Loucy (cell line): Measurements from ENCODE around the gene TEX12.

Source experiments
- H2AFZ ChIP-seq: fragments of 200-600 bp; sonication (generic); 2 replicates; pipeline ENCODE4 v1.6.0; 2016; ENCODE audit warnings: antibody characterized with exemption, mild to moderate bottlenecking, low read length, moderate library complexity
- H3F3A ChIP-seq: fragments of 200-600 bp; 2 replicates; pipeline ENCODE4 v1.6.0; 2016; ENCODE audit warnings: antibody characterized with exemption, low read depth, mild to moderate bottlenecking
- H3K27me3 ChIP-seq: fragments of 200-600 bp; sonication (generic); 2 replicates; pipeline ENCODE4 v1.6.1; 2014; ENCODE audit warnings: low read length, mild to moderate bottlenecking; ENCODE audit not compliant: insufficient read depth, poor library complexity, severe bottlenecking
- H3K36me3 ChIP-seq: fragments of 200-600 bp; sonication (generic); 2 replicates; pipeline ENCODE4 v1.6.1; 2016; ENCODE audit warnings: low read length; ENCODE audit not compliant: insufficient read depth
- H3K4me1 ChIP-seq: fragments of 200-600 bp; sonication (generic); 2 replicates; pipeline ENCODE4 v1.5.1; 2014; ENCODE audit warnings: low read length, mild to moderate bottlenecking; ENCODE audit not compliant: insufficient read depth, poor library complexity, severe bottlenecking
- H3K4me2 ChIP-seq: fragments of 200-600 bp; sonication (generic); 2 replicates; pipeline ENCODE4 v1.6.0; 2014; ENCODE audit warnings: antibody characterized with exemption, low read length, low read depth, mild to moderate bottlenecking; ENCODE audit not compliant: poor library complexity, severe bottlenecking
- H3K4me3 ChIP-seq: fragments of 200-600 bp; sonication (generic); 2 replicates; pipeline ENCODE4 v1.5.1; 2014; ENCODE audit warnings: low read length, mild to moderate bottlenecking, mixed read lengths; ENCODE audit not compliant: poor library complexity, severe bottlenecking
- H3K79me2 ChIP-seq: fragments of 200-600 bp; sonication (generic); 2 replicates; pipeline ENCODE4 v1.6.1; 2014; ENCODE audit warnings: low read length; ENCODE audit not compliant: insufficient read depth
- H3K9ac ChIP-seq: fragments of 200-600 bp; sonication (generic); 2 replicates; pipeline ENCODE4 v1.6.0; 2014; ENCODE audit warnings: mild to moderate bottlenecking, low read depth, low read length, moderate library complexity; ENCODE audit not compliant: poor library complexity, severe bottlenecking
- H3K9me2 ChIP-seq: fragments of 200-600 bp; sonication (generic); replicated peaks from 2 replicates; pipeline ENCODE4 v1.6.1; 2016; ENCODE audit warnings: low read depth, low read length, mixed read lengths
- H3K9me3 ChIP-seq: fragments of 200-600 bp; sonication (generic); 2 replicates; pipeline ENCODE4 v1.6.1; 2014; ENCODE audit warnings: mild to moderate bottlenecking, antibody characterized with exemption, low read length, low read depth; ENCODE audit not compliant: insufficient read depth
- H4K20me1 ChIP-seq: fragments of 200-600 bp; sonication (generic); 2 replicates; pipeline ENCODE4 v1.6.0; 2014; ENCODE audit warnings: antibody characterized with exemption, low read length, mild to moderate bottlenecking; ENCODE audit not compliant: insufficient read depth, poor library complexity, severe bottlenecking
- EZH2phosphoT487 ChIP-seq: fragments of 200-600 bp; IDR thresholded peaks from 2 replicates; pipeline ENCODE4 v1.6.1; 2018; ENCODE audit warnings: antibody characterized with exemption, mild to moderate bottlenecking, moderate library complexity, borderline replicate concordance
- TF ChIP-seq, protein P1 (sequence below): fragments of 200-600 bp; sonication (generic); conservative IDR thresholded peaks from 2 replicates; pipeline ENCODE4 v1.5.1; 2014; ENCODE audit warnings: mild to moderate bottlenecking, antibody characterized with exemption, low read length

The TEX12 gene

DNA sequence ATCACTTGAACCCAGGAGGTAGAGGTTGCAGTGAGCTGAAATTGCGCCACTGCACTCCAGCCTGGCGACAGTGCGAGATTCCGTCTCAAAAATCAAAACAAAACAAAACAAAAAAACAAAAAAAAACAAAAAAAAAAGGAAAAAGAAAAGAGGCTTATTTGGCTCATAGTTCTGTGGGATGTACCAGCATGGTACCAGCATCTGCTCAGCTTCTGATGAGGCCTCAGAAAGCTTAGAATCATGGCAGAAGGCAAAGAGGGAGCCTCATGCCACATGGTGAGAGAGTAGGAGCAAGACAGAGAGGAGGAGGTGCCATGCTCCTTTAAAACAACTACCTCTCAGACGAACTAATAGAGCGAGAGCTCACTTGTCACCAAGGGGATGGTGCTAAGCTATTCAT, 48.4 kb downstream of the TEX12 start:
- H3K4me1 ChIP-seq, result peaks cover 16% of the 10 kb centered on the region
- no peak for TF ChIP-seq EZH2phosphoT487
- TF ChIP-seq, protein P1, sequence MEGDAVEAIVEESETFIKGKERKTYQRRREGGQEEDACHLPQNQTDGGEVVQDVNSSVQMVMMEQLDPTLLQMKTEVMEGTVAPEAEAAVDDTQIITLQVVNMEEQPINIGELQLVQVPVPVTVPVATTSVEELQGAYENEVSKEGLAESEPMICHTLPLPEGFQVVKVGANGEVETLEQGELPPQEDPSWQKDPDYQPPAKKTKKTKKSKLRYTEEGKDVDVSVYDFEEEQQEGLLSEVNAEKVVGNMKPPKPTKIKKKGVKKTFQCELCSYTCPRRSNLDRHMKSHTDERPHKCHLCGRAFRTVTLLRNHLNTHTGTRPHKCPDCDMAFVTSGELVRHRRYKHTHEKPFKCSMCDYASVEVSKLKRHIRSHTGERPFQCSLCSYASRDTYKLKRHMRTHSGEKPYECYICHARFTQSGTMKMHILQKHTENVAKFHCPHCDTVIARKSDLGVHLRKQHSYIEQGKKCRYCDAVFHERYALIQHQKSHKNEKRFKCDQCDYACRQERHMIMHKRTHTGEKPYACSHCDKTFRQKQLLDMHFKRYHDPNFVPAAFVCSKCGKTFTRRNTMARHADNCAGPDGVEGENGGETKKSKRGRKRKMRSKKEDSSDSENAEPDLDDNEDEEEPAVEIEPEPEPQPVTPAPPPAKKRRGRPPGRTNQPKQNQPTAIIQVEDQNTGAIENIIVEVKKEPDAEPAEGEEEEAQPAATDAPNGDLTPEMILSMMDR, result no peak
- no peaks in the 10 kb centered on the region for H3K9me2 ChIP-seq
- H3F3A ChIP-seq, result no peaks in the 10 kb centered on the region
- H3K4me3 ChIP-seq, result no peak overlapping the region
- no peaks in the 10 kb centered on the region for H3K9me3 ChIP-seq
- no peaks in the 10 kb centered on the region for H3K36me3 ChIP-seq
- no peak overlapping the region for H2AFZ ChIP-seq
- H3K79me2 ChIP-seq, result no peaks in the 10 kb centered on the region
- H3K27me3 ChIP-seq, result no peaks in the 10 kb centered on the region
- no peaks in the 10 kb centered on the region for H4K20me1 ChIP-seq
- H3K9ac ChIP-seq, result no peak overlapping the region
- no peak overlapping the region for H3K4me2 ChIP-seq

DNA sequence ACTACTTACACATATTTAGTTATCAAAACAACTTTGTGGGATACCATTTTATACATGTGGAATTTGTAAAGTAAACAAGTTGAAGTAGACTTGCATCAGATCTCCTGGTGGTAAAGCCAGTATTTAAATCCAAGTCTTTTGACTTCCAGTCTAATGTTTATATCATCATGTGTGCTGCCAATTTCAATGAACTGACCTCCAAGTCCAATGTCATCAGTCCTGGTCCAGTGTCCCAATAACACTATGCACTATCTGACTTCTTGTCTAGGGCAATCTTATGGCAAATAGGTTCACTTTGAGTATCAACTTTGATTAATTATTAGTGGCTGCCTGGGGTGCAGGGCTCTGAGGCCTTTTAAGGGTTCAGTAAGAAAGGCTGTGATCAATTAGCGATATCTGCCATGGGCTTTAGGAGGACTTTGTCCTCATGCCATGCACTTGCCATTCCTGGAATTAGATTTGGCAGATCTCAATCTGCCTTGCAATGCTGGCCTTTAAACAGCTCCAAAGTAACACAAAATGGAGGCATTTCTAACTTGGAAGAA, 49.5 kb downstream of the TEX12 start:
- no peak overlapping the region for H3K4me2 ChIP-seq
- no peak overlapping the region for H3K9ac ChIP-seq
- no peaks in the 10 kb centered on the region for H3K36me3 ChIP-seq
- H3K4me3 ChIP-seq, result no peak overlapping the region
- H3K27me3 ChIP-seq, result no peaks in the 10 kb centered on the region
- no peaks in the 10 kb centered on the region for H3F3A ChIP-seq
- H3K4me1 ChIP-seq, result peaks cover 9% of the 10 kb centered on the region
- H4K20me1 ChIP-seq, result no peaks in the 10 kb centered on the region
- no peak overlapping the region for H2AFZ ChIP-seq
- H3K9me3 ChIP-seq, result no peaks in the 10 kb centered on the region
- TF ChIP-seq, protein P1, result no peak
- no peak for TF ChIP-seq EZH2phosphoT487
- H3K79me2 ChIP-seq, result no peaks in the 10 kb centered on the region
- H3K9me2 ChIP-seq, result no peaks in the 10 kb centered on the region

DNA sequence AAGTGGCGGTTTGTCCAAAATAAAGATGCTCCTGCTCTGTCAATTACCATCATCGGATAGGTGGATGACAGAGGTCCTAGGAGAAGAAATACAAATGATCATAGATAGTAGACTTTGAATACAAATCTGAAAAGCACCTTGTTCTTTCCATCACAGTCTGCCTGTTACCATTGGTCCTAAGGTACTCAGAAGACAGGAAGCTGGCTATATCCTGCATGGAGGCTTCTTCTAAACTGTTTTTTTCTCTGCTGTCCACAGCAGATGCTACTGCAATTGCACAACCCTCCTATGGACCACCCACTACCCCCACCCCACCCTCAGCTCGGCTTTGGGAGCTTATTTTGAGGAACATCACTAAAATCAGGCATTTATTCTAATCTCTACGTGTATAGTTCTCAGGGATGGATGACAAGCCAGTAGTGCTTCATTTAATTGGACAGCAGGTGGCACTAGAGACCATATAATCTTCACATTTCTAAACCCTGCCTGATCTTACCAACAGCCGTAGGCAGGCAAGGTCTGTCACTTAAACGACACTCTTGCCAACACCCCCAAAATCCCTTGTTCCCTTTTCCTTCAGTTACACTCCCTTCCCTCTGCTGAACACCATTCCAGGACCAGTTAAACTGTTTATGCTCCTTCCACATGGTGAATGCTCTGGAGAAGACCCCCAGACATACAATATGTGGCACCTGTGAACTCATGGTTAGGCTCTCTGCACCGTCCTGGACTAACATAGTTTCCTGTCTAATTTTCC, 52.5 kb downstream of the TEX12 start:
- Histone ChIP-seq H3K4me3 (no peak overlapping the region), H3K27me3 (no peaks in the 10 kb centered on the region), H3K36me3 (no peaks in the 10 kb centered on the region), H3K4me1 (no peaks in the 10 kb centered on the region), H3K9ac (no peak overlapping the region), H3K79me2 (no peaks in the 10 kb centered on the region), H2AFZ (peak overlapping the region; percentile 75), H3F3A (no peaks in the 10 kb centered on the region), H3K9me2 (no peaks in the 10 kb centered on the region), H3K9me3 (no peaks in the 10 kb centered on the region), H4K20me1 (no peaks in the 10 kb centered on the region), H3K4me2 (peak overlapping the region; percentile 16)
- TF ChIP-seq, protein P1, result peak; percentile 80
- TF ChIP-seq EZH2phosphoT487, result no peak
